ENCODE data around the gene STPG1.

The STPG1 gene

DNA sequence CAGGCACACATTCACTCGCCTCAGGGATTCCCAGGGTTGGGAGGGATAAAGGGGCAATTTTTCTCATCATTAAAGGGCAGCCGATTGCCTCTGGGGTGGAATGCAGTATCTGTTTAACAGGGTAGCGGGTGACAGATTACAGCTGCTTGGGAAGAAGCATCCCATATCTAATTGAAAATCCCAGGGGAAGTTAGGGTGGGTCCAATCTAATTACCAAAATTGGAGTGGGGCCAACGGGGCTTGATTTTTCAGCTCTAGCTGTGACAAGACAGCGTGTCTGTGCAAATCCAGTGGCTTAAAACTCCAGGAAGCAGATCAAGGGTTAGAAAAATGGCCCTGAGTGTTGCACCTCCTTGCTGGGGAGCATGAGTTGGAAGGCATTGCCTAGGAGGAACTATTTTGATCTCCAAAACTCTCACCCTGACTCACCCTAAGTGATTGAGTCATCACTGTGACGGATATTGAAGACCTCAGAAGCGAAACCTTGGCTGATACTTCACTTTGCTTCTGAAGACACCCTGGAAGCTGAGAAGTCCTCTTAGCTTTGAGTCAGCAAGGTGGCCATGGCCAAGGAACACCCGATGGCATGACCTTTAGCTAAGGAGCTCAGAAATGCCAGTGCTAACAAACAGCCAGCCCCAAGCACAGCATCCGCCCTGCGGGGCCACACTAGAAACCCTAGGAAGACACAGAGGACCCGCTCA is 48.5 kb downstream of the STPG1 start:
- no peak for DNase-seq

DNA sequence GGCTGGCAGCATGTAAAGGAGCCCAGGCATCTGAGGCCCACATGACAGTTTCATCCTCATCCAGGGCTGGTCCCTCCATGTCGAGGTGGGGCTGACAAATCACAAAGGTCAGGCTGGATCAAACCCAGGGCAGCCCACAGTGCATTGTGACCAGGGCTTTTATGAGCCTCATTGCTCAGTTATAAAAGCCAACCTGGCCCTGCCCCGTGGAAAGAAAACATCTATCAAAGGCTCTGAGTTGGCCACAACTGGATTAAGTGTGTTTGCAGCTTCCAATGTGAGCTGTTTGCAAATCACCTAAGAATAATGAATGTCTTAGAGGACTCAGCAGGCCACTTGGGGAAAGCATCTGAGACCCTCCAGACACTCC is 49.0 kb downstream of the STPG1 start:
- no peak for DNase-seq

DNA sequence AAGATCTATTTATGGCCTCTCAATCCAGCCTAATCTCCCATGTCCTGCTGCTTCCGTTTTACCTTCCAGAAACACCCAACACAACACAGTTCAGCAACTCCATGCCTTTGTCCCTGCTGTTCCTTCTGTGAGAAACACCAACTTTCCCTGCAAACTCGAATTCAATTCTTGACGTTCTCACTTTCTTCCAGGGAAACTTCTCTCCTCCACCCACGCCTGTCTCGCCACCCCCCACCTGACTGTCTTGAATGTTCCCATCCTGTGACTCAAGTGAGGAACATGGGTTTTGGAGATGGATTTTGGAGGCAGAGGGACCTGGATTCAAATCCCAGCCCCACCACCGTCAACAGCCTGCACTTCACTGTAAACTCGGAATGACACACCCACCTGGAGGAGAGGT is 49.6 kb downstream of the STPG1 start:
- no peak for DNase-seq

DNA sequence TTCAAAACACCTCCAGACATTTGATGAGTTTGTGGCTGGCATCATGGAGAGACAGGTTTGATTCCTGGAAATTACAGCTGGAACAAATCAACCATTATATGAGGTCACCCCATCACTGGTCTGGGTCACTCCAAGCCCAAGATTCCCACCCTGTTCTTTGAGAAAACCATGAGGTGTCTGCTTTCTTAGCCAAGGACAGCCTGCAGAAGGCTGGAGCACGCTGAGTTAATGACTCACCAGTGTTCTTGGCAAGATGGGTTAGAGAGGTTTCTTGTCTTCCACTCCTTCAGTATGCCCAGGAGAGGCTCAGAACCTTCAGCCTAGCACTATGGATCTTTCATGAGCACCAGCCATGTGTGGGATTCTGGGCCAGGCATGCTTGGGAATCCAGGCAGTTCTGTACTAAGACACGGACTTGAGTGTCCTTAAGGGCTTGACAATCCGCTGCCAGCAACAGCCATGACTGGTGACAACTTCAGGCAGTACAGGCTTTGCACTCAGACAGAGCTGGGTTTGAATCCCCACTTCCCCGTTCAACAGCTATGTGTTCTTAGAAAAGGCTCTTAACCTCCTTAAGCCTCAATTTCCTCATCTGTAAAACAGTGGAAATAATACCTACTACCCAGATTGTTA is 50.5 kb downstream of the STPG1 start:
- no peak for DNase-seq

DNA sequence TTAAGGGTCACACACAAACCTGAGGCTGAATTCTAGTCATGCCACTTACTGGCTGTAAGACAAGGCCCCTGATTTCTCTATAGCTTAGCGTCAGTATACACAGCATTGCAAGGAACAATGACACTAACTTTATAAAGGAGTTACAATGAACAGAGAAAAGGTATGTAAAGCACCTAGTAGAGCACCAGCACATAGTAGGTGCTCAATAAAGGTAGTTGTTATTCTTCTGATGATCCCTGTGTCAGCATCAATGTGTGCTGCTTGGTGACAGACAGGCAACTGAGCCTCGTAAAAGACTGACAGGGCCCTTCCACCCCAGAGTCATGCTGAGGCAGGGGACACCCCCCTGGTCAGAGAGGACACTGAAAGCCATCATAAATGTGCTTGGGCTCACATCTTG is 51.2 kb downstream of the STPG1 start:
- no peak for DNase-seq

DNA sequence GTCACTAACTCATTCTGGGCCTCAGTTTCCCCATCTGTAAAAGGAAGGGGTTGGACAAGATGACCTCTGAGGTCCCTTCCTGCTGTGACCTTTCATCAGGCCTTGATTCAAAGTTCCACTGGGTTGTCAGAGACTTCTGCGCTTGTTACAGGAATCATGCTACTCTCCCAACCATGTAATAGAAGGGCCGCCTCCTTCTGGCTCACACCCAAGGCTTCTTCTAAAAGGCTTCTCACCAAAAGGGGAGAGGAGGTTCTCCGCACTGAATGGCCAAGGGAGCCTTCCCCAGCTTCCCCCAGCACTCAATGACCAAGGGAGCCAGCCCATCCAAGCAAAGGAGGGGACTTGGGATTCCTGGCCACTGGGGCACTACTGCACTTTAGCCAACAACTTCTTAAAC is 51.8 kb downstream of the STPG1 start:
- DNase-seq: no peak

DNA sequence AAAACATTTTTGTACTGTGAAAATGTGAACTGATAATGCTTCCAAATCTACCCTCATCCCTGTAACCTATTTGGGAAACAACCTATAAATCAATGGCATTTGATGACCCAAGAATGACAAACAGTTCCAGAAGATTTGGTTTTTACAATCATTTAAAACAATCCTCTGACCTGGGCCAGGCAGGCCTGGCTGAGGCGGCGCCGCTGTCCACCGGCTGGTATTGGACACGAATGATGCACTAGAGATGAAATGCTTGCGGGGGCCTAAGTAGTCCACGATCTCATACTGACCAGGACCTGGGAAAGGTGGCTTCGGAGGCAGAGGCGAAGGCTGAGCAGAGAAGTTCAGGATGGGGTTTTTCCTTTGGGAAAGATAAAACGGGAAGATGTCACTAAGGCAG is 52.9 kb downstream of the STPG1 start:
- DNase-seq: no peak

DNA sequence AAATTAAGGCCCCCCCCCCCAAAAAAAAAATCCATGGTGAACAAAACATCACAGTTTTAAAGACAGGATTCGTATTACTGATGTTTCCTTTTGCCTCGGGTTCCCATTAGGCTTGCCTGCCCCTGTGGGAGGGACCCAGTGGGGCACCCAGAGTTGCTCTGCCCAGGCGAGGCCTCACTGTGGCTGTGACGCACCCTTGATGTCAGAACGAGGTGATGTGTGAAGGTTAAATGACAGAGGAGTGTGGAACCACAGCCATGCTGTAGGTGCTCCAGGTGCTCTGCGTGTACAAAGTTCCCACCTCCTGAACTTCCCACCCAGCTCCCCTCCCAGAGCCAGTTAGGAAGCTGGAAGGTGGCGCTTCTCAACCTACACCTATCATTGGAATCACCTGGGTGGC is 56.5 kb downstream of the STPG1 start:
- DNase-seq: no peak

DNA sequence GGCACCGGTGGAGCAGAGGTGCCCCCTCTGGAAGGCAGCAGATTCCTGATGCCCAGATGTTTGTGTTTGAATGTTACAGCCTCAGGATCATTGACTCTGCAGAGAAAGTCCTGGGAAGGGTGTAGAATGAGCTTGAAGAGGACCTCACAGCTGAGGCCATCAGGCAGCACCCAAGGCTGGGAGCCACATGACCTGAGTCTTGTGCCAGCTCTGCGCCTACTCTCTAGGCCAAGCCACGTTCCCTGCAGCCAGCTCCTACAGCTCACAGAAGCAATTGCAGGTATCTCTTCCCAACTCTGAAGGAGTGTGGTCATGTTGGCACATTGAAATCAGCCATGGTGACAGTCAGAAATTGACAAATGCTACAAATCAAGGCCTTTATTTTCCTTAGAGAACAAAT is 58.1 kb downstream of the STPG1 start:
- DNase-seq: no peak

DNA sequence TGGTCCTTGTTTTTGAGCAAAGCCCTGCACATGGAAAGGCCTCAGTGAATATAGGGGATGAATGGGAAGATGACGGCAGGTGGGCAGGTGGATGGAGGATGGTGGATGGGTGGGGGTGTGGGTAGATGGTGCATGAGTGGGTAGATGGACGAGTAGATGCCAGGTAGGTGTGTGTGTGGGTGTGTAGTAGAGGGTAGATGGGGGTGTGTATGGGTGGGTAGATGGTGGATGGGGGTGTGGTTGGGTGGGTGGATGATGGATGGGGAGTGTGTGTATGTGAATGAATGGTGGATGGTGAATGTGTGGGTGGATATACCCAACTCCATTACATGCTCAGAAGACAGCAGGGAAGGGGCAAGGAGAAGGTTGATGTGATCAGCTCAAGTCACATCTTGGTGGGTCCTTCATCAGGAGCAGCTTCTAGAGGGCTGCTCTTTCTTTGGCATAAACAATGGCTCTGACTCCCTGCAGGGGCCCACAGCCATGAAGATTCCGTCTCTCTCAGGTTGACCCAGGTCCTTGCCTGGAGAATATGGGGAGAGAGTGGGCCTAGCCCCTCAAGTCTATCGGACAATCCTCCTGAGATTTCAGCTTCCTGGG is 60.2 kb downstream of the STPG1 start:
- no peak for DNase-seq

DNA sequence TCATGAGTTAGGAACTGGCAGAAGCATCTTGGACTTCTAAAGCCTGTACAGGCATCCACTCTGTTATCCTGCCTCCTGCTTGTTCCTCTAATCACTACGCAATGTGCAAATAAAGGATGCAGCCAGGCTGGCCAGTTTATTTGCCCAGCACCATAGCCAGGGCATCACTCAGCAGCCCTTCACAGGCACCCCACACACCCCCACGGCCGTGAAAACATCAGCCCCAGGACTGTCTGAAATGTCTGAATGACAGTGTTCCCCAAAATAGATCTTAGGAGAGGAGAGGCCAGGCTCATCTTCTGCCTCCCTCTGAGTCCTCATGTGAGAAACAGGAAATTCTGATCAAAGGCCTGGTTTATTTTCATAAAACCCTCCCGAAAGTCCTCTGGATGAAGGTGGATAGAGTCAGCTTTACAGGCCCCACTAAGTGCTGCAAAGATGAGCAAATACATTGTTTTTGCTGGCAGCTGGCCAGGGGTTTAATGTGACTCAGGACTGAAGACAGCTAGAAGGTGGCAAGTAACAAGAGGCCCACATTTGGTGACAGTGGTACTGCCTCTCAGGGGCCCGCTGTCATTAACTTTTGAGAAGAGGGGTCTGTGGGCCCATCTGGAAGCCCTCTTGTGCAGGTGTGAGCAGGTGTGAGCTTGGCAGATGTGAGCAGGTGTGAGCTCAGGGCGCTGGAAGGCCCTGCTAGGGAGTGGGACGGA is 61.5 kb downstream of the STPG1 start:
- DNase-seq: peak; percentile 69

DNA sequence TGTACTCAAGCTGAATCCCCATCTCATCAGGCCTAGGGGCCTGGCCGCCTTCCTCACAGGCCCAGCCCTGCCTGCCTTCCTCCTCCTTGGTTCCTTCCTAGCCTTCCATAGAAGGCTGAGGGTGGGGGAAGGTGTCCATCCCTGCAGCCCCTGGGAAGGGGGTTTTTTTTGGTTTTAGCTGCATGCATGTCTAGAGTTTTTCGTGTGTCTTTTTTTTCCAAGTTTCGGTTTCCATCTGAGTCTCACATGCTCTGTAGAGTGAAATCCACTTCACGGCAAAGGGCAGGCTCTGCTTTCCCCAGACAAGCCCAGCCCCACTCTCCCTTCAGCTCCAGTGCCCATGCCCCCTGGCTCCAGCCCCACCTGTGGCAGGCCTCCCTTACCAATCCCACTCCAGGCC is 62.3 kb downstream of the STPG1 start:
- no peak for DNase-seq

DNA sequence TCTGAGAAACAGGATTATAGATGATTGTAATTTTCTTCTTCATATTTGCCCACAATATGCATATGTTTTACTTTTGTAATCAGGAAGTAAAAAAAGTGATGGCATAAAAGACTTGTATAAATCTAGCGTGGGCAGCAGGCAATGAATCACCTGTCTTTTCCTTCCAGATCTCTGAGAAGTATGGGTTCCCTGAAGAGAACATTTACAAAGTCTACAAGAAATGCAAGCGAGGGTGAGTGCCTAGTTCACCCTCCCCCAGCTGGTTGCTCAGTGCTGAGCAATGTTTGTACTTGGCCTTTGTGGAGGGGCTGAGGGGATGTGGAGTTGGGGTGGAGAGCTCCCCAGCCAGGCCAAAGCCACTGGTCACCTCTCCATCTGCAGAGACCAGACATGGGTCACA is 63.7 kb downstream of the STPG1 start:
- DNase-seq: no peak

DNA sequence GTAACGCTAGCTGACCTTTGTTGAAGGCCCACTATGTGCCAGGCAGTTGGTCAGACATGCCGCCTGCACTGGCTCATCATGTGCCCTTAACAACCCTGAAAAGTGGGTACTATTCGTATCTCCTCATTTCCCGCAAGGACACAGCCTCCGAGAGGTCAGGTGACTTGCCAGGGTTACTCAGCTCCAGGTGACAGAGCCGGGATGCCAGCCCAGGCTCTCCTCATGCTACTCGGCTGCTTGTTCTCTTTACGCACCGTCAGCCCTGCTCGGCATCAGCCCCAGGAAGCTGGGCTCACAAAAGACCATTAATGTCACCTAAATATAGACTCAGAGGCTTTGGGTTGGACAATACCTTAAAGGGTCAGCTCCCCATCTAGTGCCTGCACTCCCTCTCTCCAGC is 65.4 kb downstream of the STPG1 start:
- no peak for DNase-seq

DNA sequence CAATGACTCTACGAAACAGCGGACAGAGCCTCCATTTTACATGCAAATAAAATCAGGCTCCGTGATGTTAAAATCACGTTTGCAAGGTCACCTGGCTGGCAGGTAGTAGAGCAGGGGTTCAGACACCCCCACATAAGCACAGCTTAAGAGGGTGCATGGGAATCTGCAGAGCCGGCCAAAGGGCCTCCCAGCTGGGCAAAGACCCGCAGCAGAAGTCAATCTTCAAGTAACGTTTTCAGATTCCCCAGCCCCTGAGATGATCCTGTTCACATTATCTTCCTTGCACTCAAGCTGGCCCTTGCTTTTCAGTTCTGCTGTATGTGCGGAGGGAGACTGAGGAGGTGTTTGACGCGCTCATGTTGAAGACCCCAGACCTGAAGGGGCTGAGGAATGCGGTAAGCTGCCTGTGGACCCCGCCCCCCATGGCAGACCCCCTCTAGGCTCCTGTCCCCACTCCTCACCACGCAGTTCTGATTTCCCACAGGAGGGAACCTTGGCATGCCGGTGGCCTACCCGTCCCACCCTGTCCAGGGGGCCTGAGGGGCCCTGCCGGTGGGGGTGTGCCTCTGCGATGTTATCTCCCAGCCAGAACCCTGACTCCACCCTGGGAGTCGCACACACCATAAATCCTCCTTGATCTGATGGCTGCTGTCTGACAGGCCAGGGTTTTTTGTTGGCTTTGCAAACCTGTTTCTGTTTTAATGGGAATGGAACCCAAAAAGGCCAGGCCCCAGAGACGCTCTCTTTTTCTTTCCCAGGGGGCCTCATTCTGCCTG is 66.2 kb downstream of the STPG1 start:
- no peak for DNase-seq

DNA sequence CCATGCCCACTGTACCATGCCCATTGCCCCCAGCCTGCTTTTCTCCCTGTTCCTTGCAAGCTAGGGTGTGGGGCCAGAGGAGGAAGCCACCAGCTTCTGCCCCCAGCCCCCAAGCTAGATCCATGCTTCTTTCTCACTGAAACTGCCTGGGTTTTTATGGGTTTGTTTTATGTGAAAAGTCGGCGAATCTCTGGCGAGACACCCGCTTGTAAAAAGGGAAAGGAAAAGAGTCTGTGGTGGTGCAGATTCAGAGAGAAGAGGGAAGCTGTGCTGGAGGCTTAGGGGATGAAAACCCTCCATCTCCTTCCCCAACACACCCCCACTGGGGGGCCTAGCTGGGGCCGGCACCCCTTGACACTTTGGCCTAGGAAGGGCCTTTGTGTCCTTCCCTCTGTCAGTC is 68.2 kb downstream of the STPG1 start:
- no peak for DNase-seq

DNA sequence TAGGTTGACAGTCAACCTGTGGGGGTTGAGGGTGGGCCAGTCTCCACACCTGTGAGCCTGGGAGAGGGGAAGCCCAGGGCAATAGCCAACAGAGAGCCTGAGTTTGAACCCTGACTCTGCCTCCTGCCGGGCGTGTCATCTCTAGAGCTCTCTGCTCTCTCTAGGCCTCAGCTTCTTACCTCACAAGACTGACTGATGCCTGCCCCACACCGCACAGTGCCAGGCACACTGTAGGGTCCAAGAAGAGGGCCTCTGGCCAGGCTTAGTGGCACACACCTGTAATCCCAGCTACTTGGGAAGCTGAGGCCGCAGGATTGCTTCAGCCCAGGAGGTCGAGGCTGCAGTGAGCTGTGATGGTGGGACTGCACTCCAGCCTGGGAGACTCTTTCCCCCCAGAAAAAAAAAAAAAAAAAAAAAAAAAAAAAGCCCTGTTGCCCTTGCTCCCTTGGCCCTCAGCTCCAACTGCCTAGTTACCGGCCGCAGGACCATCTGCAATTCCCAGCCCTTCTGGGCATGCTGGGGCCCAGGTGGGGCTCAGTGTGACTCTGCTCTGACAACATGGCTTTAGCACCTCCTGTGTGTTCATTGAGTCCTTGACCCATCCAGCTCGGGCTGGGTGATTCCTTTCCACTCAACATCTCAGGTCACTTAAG is 69.4 kb downstream of the STPG1 start:
- no peak for DNase-seq

DNA sequence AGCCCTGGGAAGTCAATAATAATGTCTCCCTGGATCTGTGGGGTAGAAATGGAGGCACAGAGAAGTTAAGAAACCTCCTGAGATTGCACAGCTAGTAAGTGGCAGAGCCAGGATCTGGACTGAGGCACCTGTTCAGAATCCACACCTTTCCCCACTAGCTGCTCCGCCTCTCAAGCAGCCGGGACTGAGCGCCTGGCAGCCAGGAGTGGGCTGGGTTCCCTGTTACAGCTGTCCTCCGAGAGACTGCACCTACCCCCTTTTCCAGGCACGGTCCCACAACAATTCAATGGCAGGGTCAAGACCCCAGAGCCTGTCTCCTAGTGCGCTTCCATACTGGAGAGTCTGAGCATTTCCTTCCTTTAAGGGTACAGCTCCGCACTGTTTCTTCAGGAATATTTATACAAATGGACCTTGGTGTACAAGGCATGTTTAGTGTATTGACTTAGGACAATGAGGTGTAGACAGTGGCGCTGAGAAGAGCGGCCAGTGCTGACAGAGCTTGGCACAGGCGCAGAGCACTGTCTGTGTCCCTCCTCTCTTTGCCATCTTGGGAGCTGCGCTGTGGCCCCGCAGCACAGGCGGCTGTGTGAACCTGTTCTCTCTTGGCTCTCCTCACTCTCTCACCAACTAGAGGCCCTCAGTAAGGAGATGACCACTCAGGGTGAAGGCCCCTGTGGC is 70.0 kb downstream of the STPG1 start:
- no peak for DNase-seq

DNA sequence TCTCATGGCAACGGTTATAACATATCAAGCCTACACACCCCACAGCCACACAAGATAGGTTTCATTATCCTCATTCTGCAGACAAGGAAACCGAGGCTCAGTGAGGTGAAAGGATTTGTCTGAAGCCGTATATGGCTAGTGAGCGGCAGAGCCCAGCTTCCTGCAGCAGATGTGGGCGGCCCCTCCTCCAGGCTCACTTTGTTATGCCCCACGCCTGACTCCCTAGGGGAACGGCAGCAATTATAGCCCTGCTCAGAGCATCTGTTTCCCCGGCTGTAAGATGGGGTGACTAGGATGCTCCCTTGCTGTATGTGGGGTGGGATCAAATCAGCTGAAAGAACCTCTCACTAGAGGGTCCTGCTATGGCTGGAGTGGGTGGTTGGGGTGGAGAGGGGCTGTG is 72.3 kb downstream of the STPG1 start:
- DNase-seq: no peak

DNA sequence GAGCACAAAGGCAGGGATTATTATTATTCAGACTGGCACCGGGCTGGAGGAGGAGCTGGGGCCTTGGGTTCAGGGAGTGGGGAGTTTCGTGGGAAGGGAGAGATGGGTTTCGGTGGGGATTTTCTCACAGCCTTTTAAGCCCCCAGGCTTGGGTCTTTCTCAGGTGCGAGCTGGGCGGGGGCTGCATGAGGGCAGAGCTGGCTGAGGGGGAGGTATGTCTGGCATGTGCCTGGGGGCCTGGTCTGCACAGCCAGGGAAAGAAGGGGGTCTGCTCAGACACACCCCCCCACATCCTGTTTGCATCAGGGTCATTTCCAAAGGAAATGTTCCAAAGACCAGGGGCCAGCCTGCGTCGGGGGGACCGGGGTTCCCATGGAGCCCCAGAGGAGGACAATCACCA is 72.8 kb downstream of the STPG1 start:
- DNase-seq: no peak

DNA sequence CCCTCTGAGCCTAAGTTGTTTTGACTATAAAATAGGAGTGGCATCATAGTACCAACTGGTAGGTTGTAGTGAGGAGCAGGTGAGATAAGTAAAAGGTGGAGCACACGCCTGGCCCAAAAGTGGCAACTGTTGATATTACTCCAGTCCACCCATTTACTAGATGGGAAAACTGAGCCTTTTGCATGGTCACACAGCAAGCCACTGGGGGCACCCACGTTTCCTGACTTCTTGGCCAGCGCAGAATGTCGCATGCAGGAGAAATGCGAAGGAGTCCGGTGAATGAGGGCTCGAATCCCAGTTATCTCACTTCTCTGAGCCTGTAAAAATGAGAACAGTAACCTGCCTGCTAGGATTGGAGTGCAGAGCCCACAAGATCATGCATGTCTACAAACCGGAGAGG is 73.6 kb downstream of the STPG1 start:
- no peak for DNase-seq

DNA sequence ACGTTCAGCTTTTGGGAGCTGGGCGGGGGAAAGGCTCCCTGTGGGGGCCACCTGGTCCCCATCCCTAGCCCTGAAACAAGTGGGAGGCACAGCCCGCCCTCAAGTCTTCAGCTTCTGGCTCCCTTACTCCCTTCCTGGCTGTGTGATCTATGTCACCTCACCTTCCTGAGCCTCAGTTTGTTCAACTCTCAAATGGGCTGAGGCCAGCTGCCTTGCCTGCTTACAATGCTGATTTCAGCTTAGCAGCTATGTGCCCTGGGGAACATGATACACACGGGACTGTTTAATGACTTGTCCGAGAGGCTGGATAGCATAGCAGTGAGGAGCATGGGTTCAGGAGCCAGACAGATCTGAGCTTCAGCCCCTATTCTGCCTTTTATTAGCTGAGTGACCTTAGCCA is 75.1 kb downstream of the STPG1 start:
- no peak for DNase-seq
